Stimulated activated CD4-positive, alpha-beta T cell treated with anti-CD3 and anti-CD28 coated beads, TNF-alpha, amount 100 ng/mL, for 24 hours (primary cell): ENCODE measurements around the gene STRADA.
A peak's percentile ranks its signal among the peaks of the same experiment; 100 is the strongest.

ENCODE experiments used
- DNase-seq, 3 experiments: peaks; one replicate each; pipeline ENCODE4 v3.0.0-alpha.2; 2020; ENCODE audit warnings: low read depth in 3 of 3

The STRADA gene

DNA sequence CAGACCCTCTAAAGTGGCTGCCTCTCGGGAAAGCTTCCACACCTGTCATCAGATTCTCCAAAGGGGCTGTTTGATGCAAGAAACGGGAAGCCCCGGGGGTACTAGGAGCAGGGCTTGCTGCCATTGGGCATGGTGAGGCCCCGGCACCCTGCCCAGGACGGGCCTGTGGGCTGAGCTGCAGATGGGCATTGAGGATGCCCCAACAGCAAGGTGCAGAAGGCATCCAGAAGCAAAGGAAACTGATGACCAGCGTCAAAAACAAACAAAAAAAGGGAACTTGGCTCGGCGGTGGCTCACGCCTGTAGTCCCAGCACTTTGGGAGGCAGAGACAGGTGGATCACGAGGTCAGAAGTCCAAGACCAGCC lies 40.2 kb downstream of the STRADA start:
- DNase-seq, result no peak

DNA sequence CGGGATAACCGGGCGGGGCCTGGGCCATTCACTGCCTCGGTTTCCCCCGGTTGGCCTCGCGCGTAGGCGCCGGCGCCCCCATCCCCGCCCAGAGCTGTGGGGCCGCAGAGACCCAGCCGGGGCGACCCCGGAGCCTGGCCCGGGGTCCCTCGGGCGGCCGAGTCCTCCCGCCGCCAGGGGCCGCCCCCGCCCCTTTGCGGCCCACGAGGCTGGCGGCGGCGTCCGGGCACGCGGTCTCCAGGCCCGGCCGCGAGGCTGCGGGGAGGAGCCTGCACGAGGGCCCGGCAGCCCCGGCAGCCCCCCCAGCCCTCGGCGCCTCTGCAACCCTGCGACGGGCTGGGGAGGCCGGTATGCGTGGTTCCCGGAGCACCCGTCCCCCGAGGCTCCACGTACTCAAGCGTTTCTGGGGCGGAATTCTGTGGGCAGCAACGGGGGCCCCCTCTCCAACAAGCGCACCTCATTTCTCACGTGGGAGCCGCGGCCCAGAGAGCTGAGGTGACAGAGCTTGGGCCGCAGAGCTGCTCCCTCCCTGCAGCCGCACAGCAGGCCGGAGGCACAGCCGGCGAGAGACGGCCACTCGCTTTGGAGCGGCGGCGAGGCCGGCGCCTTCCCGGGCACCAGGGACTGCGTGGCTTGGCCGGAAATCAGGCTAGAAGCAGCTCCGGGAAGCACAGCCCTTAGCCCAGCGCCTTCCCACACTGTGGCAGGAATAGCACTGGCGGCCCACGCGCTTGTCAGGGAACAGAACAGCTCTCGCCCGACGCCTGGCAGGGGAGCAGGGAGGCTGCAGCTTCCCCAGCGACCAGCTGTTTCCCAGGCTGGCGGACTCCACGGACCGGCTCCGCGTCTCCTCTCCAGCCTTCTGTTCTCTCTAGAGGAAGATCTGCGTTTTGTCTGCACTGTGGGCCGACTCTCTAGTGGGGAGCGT lies 40.8 kb downstream of the STRADA start:
- DNase-seq, result peak in 1 of 3 experiments; percentile 39

DNA sequence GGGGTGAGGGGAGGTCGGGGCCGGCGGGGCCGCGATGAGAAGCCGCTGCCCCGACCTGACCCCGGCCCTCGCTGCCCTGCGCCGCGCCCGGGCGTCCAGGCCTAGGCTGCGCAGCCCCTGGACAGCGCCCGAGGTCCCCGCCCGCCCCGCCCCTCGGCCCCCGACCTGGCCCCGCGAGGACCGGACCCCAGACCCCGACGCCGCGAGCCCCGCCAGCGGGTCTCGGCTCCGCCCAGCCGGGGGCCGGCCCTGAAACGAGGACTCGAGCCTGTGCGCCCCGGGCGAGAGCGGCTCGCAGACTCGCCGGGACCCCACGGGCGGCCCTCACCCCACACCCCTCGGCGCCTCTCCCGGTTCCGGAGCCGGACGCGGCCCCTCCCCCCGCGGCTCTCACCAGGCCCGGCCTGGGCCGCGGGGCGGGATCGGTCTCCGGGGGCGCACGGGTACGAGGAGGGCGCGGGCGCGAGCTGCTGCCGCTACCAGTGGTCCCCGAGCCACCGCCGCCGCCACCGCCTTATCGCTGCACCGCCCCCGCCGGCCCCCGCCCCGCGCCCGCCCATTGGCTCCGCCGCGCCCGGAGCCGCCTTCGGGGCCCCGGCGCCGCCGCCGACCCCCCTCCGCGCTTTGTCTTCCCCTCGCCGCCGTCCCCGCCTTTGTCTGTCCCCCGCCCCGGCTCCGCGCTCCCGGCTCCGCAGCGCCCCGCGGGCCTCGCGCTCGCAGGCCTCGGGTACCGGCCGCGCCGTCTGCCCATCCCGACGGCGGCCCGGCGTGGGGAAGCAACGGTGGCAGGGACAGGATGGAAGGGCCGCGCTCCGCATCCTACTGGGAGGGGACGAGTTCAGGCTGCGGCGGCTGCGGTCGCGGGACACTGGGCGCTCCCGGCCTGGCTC lies 41.7 kb downstream of the STRADA start, which contains the start of gene LIMD2:
LIMD2 (minus strand) TSS at position 488 of the 890 bp plus-strand sequence. CDS start 827 bp downstream, outside the sequence.
- peak in 2 of 3 experiments; percentile 66 to 81 for DNase-seq

DNA sequence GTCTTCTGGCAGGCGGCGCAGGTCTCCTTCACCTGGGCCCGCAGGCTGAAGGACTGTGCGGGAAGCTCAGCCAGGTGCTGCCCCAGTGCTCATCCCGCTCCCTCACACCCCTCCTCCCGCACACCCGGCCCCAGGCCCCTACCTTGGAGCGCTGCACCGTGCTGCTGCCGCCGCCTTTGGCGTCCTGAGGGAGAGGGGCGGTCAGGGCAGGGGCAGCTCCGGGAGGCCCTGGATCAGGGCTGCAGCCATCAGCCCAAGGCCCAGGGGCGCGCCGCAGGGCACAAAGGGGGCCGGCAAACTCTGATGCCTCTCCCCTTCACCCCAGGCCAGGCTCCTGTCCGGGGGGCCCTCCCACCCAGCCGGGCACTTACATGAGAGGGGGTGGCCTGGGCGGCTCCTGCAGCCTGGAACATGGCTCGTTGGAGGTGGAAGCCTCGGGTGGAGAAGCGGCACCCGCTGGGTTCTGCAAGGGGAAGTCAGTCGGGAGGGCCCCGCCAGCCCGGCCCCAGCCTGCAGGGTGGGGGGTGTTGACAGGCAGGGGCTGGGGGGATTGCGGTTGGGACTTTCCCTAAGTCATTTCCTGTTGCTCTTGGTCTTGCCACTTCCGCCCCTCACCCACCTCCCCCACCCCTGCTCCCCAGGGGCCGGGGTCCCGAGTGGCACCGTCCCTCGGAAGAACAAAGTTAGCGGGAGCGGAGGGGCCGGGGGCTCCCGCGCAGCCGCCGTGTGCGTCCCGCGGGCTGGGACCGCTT lies 42.5 kb downstream of the STRADA start:
- peak in 2 of 3 experiments; percentile 65 to 77 for DNase-seq

DNA sequence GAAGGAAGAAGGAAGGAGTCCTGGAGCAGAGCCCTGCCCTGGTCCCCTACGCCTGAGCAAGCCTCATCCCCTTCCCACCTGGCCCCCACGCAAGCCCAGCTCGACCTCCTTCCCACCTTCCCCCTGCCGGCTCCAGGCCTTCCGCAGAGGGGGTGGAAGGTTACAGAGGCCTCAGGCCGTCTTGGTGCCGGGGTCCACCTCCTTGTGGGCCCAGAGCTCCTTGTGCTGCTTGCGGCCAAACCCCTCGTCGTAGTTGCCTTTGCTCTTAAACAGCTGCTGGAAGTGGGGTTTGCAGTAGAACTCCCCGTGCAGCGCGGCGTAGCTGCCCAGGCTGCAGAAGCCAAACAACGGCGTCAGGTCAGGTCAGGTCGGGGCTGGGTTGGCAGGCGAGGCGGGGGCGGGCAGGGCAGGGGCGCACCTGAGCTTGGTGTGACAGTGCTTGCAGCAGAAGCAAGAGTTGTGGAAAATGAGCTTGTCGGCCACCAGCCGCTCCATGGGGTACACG lies 43.2 kb downstream of the STRADA start:
- DNase-seq, result peak in 1 of 3 experiments; percentile 40

DNA sequence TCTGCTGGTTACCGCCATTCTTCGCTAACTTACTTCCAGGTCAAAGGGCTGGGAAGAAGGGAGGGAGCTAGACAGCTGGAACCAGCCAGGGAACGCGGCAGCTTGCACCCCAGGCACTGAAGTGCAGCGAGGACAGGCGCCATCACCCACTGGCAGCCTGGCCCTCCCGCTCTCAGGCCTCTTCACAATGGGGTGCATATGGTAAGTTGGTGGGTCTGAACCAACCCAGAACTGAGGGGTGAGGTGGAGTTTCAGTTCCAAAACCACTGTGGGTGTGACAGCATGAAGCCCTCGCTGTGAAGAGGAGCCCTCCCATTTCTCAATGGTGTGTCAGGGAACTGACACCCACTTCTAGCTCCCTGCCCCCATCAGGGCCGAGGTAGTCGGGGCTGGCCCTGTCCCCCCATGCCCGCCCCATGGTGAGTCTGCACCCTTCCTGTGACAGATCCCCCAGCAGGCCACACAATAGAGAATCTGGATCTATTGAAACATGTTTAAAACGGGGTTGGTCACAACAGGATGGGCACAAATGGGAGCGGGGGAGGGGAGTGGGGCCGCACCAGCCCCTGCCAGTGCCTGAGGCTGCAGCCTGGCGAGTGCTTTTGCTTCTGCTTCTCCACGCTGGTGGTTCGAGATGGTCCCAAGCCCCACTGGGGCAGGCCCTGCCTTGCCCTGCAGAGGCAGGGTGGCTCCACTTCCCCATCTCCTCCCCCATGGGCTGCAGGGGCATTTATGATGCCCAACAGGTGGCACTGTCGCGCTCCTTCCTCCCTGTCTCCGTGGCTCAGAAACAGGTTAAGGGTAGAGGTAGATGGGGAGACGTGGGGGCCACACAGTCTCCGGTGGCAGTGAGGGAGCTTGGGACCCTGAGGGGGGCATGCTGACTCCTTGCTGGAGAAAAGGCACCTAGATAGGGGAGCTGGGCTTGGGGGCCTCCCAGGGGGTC lies 44.0 kb downstream of the STRADA start:
- DNase-seq, result peak in 2 of 3 experiments; percentile 68 to 69

DNA sequence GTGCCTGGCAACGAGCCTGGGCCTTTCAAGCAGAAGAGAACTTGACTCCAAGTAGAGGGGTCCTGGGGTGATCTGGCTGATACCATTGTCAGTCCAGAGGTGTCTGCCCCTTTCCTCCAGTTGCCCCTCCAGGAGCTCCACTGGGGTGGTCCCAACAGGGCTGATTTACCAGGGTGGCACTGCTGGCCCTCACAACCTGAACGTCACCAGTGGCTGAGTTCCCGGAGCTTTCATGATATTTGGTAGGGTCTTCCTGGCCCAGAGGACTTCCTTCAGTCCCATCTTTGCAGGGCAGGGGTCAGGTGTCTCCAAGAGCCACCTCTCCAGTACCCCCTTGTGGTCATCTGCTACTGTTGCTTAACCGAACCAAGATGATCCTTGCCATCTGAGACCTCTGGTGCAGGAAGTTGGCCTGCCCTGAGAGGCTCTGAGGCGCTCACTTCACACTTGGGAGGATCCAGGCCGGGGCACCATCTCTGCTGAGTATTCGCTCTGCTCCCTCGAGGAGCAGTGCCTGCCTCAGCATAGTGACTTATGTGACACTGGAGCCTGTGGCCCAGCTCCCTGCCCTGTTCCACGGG lies 45.1 kb downstream of the STRADA start:
- no peak for DNase-seq

DNA sequence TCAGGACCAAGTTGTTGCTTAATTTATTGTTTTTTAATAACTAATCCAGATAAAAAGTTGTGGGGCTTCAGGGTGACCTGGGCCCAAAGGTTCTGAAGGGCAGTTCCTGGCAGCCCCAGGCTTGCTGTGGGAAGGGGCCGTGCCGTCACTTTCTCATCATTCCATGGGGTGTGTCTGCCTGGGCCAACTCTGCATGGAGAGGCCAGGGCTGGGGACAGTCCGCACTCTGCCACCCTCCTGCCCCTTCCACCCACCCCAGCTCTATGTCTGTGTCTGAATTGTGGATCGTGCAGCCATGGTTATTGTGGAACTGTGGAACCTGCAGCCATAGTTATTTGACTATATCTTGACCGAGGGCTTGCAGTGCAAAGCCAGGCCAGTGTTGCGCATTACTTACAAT lies 45.7 kb downstream of the STRADA start:
- no peak for DNase-seq

DNA sequence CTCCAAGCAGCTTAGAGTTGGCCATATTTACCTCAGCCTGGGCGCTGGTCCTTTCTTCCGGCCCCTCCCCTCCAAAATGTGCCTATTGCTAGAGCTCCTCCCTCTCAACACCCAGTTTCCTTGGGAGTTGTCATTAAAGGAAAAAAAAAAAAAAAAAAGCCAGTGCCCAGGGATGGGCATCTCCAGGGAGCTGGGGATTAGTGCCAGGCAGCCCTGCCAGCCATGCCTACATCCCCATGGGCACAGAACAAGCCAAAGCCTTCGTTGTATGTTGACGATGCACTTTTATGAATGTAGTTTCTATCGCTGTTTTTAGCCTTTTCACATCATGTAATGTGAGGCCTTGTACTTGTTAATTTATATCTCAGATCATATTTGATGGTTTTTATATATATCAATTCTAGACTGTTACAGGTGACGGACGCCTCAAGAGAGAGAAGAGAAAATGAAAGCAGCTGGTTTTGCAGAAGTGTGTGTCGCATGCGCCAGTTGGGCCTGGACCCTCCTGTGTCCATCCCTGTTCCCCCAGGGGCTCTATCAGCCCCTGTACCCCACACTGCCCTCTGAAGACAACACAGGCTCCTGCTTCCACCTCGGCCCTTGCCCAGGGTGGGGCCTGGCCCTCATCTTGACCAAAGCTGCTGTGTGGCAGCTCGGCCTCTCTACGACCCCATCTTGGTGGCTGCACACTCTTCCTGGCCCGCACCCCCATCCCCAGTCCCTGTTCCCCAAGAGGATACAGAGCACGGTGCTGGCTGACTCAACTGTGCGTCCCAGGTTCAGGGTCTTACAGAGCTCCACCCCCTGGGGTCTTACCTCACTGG lies 46.4 kb downstream of the STRADA start:
- no peak for DNase-seq

DNA sequence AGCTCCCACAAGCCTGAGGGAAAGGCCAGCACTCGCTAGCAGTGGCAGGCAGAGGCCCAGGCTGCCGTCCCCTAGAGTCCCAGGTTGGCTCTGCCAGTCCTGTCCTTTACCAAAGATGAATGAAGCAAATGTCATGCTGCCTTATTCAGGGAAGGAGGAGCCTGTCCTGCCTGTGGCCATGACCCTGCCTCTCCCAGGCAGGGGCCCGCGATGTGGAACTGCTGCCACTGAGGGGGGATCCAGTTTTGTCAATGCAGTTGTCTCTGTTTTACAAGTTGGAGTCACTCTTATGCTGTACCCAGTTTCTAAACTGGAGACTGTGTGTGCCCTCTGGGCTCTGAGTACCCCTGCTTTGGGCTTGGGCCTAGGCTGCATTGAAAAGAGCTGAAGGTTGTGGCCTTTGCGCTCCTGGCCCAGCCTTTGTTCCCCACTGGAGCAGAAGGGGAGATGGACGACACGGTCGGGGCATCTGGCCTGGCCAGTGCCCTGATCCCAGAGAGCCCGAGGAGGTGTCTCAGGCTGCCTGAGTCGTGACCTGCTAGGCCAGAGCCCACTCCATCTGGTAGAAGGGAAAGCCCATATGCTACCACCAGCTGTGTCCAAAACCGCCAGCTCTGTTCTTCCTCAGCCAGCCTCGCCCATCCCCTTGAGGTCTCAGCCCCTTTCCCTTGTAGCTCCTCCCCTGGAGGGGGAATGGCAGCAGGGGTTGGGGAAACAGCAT lies 47.2 kb downstream of the STRADA start:
- no peak for DNase-seq

DNA sequence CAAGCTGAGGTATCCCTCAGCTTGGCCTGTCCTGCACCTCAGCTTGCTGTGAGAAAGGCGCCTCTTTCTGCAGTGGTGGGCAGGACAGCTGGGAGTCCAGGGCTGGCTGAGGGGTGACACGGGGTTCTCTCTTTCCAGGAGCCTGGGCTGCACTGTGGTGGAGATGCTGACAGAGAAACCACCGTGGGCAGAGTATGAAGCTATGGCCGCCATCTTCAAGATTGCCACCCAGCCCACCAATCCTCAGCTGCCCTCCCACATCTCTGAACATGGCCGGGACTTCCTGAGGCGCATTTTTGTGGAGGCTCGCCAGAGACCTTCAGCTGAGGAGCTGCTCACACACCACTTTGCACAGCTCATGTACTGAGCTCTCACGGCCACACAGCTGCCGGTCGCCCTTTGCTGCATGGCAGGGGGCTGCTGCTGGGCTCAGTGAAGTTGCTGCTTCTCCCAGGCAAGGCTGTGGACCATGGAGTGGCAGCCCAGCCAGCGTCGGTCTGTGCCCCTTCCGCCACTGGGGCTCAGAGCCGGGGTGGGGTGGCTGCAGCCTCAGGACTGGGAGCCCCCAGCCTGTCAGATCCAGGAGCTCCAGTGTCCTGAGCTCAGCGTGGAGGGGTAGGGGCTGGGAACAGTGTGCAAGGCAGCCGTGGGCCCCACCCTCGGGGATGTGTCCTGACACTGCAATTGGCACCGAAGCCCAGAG lies 48.0 kb downstream of the STRADA start:
- no peak for DNase-seq

DNA sequence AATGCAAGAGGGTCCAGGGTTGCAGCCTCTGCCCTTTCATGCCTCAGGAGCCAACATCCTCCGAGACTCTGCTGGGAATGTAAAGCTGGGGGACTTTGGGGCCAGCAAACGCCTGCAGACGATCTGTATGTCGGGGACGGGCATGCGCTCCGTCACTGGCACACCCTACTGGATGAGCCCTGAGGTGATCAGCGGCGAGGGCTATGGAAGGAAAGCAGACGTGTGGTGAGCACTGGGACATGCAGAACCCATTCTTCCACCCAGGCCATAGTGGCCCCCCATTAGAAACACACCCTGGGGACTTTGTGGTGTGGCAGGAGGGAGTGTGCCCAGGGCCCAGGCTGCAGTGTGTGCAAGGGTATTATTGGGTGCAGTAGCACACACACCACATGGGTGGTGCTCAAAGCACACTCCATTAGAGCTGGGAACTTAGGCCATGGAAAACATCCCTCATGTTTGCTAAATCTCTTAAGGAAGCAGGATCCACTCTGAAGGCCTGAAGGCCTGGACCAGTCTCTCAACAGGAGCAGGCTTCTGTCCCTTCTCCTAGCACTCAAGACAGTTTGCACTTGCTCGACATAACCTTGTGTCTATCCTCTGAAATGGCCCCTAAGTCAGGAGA lies 49.3 kb downstream of the STRADA start:
- DNase-seq, result no peak

DNA sequence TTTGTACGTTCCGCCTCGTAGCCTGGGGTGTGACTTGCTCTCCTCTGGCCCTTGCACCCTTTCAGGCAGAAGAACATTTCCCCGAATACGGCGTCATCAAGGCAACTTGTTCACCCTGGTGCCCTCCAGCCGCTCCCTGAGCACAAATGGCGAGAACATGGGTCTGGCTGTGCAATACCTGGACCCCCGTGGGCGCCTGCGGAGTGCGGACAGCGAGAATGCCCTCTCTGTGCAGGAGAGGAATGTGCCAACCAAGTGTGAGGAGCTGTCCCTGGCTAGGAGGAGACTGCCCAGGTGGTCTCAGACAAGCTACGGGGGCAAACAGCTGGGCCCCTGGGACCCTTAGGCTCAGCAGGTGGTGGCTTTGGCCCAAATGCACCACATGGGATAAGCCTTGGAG lies 52.1 kb downstream of the STRADA start:
- DNase-seq, result no peak

DNA sequence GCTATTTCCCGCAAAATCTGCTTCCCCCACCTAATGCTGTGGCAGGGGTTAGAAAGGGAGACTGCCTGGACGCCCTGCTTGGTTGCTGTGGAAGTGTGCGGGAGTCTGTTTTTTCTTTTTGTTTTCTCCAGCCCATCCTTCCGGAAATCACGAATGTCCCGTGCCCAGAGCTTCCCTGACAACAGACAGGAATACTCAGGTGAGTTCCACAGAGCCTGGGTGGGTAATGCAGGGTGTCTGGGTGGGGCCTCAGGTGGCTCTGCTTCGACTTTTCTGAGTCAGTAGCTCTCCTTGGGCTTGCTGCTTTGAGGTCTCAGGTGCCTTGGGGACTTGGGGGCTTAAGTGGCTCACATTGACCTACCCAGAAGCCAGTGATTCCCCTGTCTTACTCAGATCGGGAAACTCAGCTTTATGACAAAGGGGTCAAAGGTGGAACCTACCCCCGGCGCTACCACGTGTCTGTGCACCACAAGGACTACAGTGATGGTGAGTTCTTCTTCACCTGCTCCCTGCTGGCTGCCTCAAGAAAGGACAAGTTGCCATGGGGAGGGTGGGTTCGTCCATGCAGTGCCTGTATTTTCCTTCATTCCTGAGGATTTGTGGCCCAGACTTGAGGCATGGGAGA lies 53.1 kb downstream of the STRADA start:
- DNase-seq, result no peak

DNA sequence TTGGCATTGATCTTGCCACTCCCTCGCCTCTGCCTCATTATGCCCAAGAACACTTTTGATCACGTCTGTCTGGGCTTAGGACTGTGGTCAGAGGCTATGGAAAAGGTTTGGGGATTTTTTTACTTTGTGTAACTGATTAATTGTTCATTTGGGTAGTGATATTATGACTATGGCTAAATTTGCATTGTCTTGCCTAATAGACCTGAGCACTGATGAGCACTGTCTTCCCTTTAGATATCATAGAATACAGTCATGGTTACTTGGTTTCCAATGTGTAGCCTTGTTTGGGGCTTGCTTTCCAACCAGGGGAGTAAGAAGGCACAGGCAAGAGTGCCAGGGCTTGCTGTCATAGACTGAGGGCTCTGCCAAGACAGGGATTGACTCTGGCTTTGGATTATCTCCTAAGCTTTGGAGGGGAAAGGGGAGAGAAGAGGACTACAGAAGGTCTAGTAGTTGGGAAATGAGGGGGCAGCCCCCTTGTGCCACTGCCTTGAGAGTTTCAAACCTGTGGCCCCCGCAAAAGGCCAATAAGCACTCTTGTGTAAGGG lies 55.4 kb downstream of the STRADA start:
- DNase-seq, result no peak

DNA sequence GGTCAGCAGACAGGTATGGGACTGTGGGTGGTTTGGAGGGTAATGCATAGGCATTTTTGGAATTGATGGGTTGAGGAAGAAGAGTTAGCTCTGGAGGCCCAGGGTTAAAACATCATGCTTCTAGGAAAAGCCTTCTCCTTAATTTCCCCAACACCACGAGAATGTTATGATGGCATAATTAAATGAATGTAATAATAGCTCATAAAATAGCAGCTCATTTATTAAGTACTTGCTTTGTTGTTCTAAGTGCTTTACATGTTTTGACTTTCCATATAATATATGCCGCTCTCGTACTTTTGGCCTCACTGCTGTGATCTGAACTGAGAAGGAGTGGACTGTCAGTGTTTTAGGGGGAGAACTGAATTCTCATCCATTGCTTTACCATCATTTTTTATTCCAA lies 56.0 kb downstream of the STRADA start:
- no peak for DNase-seq

DNA sequence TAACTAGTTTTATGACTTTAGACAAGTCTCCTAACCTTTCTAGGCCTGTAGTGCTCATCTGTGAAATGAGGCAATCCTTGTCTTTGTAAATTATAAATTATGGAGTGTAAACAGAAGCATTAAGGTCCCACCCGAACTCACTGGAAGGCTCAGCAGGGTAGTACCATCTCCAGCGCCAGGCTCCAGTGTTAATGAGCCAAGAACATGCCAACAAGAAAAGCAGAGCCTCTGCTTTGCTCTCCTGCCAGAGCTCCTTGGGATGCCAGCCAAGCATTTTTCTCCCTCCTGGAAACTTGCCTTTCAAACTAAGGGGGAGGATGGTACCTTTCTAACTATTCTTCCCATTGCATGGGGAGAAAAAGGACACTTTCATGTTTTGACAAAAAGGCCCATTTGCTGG lies 56.6 kb downstream of the STRADA start:
- no peak for DNase-seq
